ENCODE data around the gene CCDC196.

CCDC196 gene

GRCh38 chr14:66485910-66486421, at the start of gene CCDC196:
Gene CCDC196, plus strand, starts transcription at chr14:66486371. Its CDS starts 132 bp downstream, at chr14:66486503.
- no peak for DNase-seq (ENCODE audit: low read depth, low spot score)

GRCh38 chr14:66440801-66441200, 45.4 kb upstream of the CCDC196 start:
- DNase-seq (ENCODE audit: low read depth, low spot score) = peak; percentile 8

DNA sequence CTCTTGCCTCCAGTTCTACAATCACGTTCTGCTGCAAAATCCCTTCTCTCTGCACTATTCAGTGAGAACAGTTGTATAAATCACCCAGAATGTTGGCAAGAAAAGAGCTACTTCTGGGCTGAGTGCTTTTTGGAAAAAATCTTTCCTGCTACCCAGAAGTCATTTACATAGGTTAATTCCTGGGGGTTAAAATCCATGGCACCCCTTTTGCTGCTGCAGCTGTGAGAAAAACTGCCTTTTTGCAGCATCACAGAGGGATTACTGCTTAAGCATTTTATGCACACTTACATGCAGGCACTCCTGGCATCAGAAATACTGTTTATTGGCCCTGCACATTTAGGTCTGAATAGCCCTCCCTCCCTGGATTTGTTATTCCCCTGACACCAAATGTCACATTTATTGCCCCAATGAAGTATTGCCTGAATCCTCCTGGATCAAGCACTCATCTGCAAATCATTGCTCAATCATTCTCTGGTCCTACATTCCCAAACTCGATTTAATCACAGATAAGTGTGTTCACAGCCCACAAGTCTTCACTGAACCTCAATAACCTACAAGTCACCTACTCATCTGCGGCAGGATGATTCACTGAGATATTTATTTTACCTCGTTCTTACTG, 43.1 kb upstream of the CCDC196 start:
- DNase-seq (ENCODE audit: low read depth, low spot score) = no peak

DNA sequence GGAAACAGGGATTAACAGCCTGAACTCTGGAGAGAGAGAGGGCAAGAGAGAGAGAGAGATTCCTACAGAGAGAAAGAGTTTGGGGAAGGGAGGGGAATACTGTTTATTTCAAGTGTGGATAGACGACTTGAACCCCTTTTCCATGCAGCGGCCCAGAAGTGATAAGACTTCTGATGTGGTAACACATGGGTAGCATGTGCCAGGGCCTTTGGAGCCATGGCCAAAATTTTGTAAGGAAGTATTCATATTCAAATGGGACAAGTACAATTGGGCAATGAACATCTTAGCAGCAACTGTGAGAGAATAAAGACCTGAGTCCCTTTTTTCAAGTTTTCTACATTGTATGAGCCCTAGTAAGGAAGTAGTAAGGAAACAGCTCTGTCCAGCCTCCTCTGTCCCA, 42.4 kb upstream of the CCDC196 start:
- DNase-seq (ENCODE audit: low read depth, low spot score) = no peak

GRCh38 chr14:66444271-66444927, 41.8 kb upstream of the CCDC196 start:
- no peak for DNase-seq (ENCODE audit: low read depth, low spot score)

GRCh38 chr14:66445936-66446335, 40.2 kb upstream of the CCDC196 start:
- DNase-seq (ENCODE audit: low read depth, low spot score) = no peak

- no peak for DNase-seq (ENCODE audit: low read depth, low spot score)
Measured at GRCh38 chr14:66453469-66453868, 32.7 kb upstream of the CCDC196 start.

GRCh38 chr14:66459603-66460002, 26.6 kb upstream of the CCDC196 start:
- DNase-seq (ENCODE audit: low read depth, low spot score) = no peak

DNA sequence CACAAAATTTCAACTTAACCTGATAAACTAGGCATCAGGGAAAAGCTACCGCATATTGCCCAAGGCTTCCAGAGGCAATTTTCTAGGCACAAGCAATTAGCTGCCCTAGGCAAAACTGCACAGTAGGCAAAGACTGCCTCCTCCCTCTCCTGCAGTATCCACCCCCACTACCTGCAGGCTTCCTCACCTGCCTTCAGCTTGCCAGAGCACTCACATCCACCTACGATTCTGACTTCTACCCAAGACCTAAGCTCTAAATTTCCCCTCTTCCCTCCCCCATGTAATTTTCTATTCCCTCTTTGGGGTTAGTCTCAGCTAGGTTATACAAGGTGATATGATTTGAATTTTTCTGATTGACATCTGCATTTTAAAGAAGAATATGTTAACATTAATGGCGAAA, 21.9 kb upstream of the CCDC196 start:
- no peak for DNase-seq (ENCODE audit: low read depth, low spot score)

- DNase-seq (ENCODE audit: low read depth, low spot score) = no peak
Measured at GRCh38 chr14:66468778-66469367, 17.3 kb upstream of the CCDC196 start.

DNA sequence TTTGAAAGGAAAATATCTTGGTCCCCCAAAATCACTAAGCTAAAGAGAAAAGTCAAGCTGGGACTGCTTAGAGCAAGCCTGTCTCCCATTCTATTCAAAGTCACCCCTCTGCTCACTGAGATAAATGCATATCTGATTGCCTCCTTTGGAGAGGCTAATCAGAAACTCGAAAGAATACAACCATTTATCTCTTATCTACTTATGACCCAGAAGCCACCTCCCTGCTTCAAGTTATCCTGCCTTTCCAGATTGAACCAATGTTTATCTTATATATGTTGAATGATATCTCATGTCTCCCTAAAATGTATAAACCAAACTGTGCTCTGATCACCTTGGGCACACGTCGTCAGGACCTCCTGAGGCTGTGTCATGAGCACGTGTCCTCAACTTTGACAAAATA, 14.6 kb upstream of the CCDC196 start:
- DNase-seq (ENCODE audit: low read depth, low spot score) = no peak

GRCh38 chr14:66472251-66472650, 13.9 kb upstream of the CCDC196 start:
- no peak for DNase-seq (ENCODE audit: low read depth, low spot score)

- DNase-seq (ENCODE audit: low read depth, low spot score) = no peak
Measured at GRCh38 chr14:66473223-66473622, 12.9 kb upstream of the CCDC196 start.

- DNase-seq (ENCODE audit: low read depth, low spot score) = peak; percentile 42
Measured at GRCh38 chr14:66476964-66477363, 9.2 kb upstream of the CCDC196 start.

DNA sequence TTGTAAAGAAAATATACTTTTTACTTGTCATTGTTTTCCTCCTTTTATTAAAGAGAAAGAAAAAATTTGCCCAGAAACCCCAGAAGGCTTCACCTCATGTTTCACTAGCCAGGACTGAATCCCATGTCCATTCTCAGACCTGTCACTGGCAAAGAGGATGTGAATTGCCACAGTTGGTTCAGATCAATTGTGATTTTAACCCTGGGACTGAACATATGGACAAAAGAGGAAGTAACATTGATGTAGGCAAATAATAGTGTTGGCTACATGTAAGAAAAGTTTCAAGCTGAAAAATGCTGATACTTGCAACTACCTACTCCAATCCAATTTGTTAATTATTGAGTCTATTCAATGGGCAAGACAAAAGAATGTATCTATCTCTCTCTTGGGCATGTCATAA, 8.6 kb upstream of the CCDC196 start:
- no peak for DNase-seq (ENCODE audit: low read depth, low spot score)

DNA sequence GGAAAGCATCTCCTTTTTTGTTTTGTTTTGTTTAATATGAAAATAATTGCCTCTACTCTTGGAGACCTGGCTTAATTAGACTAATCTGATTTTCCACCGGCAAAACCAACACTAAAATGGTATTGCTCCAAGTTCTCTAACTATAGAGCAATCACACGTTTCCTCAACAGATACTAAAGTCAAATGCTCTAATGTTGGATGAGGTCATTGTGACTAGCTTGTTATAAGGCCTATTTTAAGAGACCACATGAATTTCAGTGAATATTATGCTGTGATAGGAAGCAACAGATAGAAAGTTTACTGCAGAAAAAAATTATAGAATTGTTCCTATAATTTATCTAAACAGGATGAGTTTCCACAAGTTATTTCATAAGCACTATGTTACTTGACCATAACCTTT, 3.3 kb upstream of the CCDC196 start:
- DNase-seq (ENCODE audit: low read depth, low spot score) = no peak

DNA sequence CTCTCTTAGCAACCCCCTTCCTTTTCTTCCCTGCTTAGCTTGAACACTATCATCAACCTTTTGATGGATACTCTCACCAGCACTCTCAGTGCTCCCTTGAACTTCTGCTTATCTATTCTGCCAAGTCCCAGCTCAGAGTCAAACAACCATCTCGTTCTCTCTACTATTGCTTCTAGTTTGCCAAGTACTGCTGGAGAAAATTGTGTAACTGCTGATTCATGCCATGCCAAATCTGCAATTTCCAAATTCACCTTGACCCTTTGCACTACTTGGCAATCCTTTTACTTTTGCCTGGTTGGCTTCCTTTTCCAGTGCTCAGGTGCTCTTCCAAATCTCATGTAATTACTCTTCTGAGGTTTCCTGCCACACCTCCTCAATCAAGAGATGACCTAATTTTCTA, 2.8 kb upstream of the CCDC196 start:
- DNase-seq (ENCODE audit: low read depth, low spot score) = no peak

DNA sequence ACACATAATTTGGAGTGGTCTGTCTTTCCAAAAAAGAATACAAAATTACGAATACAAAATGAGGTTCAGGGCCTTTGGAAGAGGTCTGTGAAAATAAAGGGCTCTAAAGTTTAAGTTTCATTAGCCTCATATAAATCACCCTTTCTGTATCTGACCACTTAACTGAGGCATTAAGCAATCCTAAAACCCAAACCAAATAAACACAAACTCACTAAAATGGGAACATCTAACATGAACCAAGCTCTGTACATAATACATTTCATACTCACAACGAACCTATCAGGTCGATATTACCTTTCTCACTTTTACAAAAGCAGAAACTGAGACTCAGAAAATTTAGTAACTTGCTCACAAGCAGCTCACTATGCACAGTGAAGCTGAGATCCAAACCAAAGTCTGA, 1.1 kb upstream of the CCDC196 start:
- no peak for DNase-seq (ENCODE audit: low read depth, low spot score)

- no peak for DNase-seq (ENCODE audit: low read depth, low spot score)
Measured at GRCh38 chr14:66487164-66487563, 993 bp downstream of the CCDC196 start.

DNA sequence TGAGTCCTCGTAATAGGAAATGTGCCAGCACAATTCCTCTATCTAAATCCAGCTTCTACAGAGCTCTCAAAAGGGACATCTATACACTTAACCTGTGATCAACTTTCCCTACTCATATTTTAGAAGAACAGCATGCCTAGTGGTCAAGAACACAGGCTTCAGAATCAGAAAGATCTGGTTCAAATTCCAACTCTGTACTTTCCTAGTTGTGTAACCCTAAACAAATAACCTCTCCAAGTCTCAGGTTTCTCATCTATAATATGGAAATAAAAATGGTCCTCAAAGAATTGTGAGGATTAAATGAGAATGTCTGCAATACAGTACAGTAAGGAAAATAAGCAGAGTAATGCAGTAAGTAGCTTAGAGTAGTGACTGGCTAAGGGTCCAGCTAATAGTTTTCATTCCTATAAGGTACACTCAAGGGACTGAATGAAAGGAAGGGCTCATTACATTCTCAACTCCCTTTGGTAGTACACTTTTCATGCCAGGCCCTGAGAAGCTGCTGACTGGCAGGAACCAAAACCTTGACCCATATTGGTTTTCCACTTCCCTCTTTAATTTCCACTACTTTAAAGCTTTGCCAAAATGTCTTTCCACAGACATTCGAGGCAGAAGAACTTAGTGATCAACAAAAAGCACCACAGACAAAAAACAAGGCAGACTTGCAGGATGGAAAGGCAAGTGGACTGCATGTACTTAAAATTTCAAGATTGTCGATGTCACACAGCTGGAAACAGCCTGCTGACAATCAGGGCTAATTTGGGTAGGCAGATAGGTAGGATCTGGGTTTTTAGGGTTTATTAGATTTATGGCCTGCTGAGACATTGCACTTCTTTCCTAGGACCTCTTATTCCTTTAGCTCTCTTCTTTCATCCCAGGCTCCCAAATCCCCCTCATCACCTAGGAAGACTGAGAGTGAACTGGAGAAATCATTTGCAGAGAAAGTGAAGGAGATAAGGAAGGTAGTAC, 4.3 kb downstream of the CCDC196 start:
- DNase-seq (ENCODE audit: low read depth, low spot score) = no peak

DNA sequence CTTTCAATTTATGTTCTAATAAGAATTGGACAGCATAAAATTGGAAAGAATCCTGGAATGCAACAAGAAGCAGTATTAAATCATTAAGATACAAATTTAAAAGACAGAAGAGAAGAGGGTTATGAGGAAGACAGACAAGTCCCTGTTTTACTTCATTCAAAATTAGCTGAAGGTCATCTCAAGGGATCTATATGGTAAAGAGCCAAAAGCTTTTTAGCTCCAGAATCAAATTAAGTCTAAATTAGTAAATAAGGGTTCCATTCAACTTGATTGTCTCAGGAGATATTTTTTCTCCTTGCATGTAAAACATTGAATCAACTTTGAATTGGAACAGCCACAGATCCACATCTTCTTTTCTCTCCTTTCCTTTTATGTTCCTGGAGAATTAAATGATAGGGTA, 7.6 kb downstream of the CCDC196 start:
- no peak for DNase-seq (ENCODE audit: low read depth, low spot score)
